ENCODE measurements around the gene SCUBE1. TPM values are rescaled to one million over a fixed set of nuclear protein-coding genes. Genes with fewer than 3 reads are reported as not detected.

The SCUBE1 gene
- total RNA-seq, 1 experiment from 2014 or later: 3.9 TPM

DNA sequence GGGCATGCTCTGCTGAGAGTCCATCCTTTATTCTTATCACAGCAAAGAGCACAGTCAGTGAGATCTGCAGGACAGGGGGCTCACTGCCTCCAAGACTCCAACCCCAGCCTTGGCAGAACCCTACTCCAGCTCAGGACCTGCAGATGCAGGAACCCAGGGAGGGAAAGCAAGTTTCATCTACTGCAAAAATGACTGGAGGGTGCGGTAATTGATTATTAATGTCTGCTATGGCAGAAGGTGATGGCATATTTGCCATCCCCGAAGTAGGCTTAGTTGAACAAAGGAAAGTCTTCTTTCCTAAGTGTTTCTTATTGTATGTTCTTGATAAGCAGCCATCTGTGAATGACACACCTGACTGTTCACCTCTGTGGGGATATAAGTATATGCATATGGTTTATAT is 9.2 kb downstream of the SCUBE1 start:
- POLR2A ChIA-PET: no interaction called here
- no peak overlapping the region for H3K9ac ChIP-seq (ENCODE audit: low read length)
- H3K4me3 ChIP-seq (replicated peaks in 1 of 2; ENCODE audit: low read depth in 1 of 2, low read length in 2 of 2): no peak overlapping the region
- H3K9me3 ChIP-seq (ENCODE audit: control insufficient read depth in 1 of 2, insufficient read depth in 1 of 2, low read depth in 1 of 2, low read length in 2 of 2): no peaks in the 10 kb centered on the region
- H3K4me1 ChIP-seq (ENCODE audit: control insufficient read depth in 1 of 2, insufficient read depth in 2 of 2, low read length in 2 of 2): no peaks in the 10 kb centered on the region
- no peaks in the 10 kb centered on the region for H3K36me3 ChIP-seq (ENCODE audit: control insufficient read depth in 1 of 2, insufficient read depth in 2 of 2, low read length in 2 of 2)
- H3K27me3 ChIP-seq (ENCODE audit: insufficient read depth, low read length): no peaks in the 10 kb centered on the region
- H3K79me2 ChIP-seq (ENCODE audit: insufficient read depth, low read length): no peaks in the 10 kb centered on the region
- H3K9me2 ChIP-seq (ENCODE audit: insufficient read depth): no peaks in the 10 kb centered on the region
- TF ChIP-seq EZH2phosphoT487 (IDR thresholded peaks at IDR 0.05; ENCODE audit: borderline replicate concordance): no peak
- TF ChIP-seq SIN3A (IDR thresholded peaks at IDR 0.05; ENCODE audit: low read depth): no peak
- TF ChIP-seq YY1 (IDR thresholded peaks at IDR 0.05; ENCODE audit: extremely low read depth, insufficient replicate concordance, low read depth, low read length): no peak
- no peak for TF ChIP-seq CEBPB (IDR thresholded peaks at IDR 0.05; ENCODE audit: low read depth)
- TF ChIP-seq, protein P1, sequence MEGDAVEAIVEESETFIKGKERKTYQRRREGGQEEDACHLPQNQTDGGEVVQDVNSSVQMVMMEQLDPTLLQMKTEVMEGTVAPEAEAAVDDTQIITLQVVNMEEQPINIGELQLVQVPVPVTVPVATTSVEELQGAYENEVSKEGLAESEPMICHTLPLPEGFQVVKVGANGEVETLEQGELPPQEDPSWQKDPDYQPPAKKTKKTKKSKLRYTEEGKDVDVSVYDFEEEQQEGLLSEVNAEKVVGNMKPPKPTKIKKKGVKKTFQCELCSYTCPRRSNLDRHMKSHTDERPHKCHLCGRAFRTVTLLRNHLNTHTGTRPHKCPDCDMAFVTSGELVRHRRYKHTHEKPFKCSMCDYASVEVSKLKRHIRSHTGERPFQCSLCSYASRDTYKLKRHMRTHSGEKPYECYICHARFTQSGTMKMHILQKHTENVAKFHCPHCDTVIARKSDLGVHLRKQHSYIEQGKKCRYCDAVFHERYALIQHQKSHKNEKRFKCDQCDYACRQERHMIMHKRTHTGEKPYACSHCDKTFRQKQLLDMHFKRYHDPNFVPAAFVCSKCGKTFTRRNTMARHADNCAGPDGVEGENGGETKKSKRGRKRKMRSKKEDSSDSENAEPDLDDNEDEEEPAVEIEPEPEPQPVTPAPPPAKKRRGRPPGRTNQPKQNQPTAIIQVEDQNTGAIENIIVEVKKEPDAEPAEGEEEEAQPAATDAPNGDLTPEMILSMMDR (IDR thresholded peaks at IDR 0.05 in 2 of 3, conservative IDR thresholded peaks at IDR 0.05 in 1 of 3; ENCODE audit: borderline replicate concordance in 1 of 3, insufficient read depth in 1 of 3, low read depth in 2 of 3, low read length in 2 of 3): no peak
- TF ChIP-seq, protein P2, sequence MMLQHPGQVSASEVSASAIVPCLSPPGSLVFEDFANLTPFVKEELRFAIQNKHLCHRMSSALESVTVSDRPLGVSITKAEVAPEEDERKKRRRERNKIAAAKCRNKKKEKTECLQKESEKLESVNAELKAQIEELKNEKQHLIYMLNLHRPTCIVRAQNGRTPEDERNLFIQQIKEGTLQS (IDR thresholded peaks at IDR 0.05): no peak
- TF ChIP-seq SRF (IDR thresholded peaks at IDR 0.05; ENCODE audit: low read depth): no peak
- no peak for TF ChIP-seq SP1 (IDR thresholded peaks at IDR 0.05; ENCODE audit: low read depth)
- TF ChIP-seq ZFX (IDR thresholded peaks at IDR 0.05): no peak
- no peak for TF ChIP-seq ZNF274 (IDR thresholded peaks at IDR 0.05; ENCODE audit: low read depth, low read length)
- TF ChIP-seq, protein P3, sequence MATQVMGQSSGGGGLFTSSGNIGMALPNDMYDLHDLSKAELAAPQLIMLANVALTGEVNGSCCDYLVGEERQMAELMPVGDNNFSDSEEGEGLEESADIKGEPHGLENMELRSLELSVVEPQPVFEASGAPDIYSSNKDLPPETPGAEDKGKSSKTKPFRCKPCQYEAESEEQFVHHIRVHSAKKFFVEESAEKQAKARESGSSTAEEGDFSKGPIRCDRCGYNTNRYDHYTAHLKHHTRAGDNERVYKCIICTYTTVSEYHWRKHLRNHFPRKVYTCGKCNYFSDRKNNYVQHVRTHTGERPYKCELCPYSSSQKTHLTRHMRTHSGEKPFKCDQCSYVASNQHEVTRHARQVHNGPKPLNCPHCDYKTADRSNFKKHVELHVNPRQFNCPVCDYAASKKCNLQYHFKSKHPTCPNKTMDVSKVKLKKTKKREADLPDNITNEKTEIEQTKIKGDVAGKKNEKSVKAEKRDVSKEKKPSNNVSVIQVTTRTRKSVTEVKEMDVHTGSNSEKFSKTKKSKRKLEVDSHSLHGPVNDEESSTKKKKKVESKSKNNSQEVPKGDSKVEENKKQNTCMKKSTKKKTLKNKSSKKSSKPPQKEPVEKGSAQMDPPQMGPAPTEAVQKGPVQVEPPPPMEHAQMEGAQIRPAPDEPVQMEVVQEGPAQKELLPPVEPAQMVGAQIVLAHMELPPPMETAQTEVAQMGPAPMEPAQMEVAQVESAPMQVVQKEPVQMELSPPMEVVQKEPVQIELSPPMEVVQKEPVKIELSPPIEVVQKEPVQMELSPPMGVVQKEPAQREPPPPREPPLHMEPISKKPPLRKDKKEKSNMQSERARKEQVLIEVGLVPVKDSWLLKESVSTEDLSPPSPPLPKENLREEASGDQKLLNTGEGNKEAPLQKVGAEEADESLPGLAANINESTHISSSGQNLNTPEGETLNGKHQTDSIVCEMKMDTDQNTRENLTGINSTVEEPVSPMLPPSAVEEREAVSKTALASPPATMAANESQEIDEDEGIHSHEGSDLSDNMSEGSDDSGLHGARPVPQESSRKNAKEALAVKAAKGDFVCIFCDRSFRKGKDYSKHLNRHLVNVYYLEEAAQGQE (IDR thresholded peaks at IDR 0.05; ENCODE audit: low read depth): no peak
- CTCF ChIA-PET: interaction anchor here (1.2 kb wide), 1 partner anchor 12 kb away, joined by 3 read pairs; no protein-coding TSS in a partner anchor
- intact Hi-C loops (cut with micrococcal nuclease): no loop called here
- RAD21 ChIA-PET (ENCODE audit: low non-redundant PET in 1 of 2, low total read pairs in 2 of 2, uncharacterized antibody in 2 of 2, unreplicated experiment in 2 of 2): no interaction called here
- H4K20me1 ChIP-seq (ENCODE audit: insufficient read depth): no peaks in the 10 kb centered on the region
- no peak overlapping the region for H3K27ac ChIP-seq (ENCODE audit: low read depth, low read length)
- no peak for ATAC-seq
- H3K4me2 ChIP-seq (ENCODE audit: low read length): no peak overlapping the region
- BruUV-seq (replicated peaks): no TSS peak
- DNase-seq (ENCODE audit: low read depth, low spot score): no peak
- H2AFZ ChIP-seq (ENCODE audit: low read depth, low read length, poor library complexity, severe bottlenecking): no peak overlapping the region

All from HCT116 (cell line).